K562 (cell line): Measurements from ENCODE around the gene ALDH16A1. TPM values are rescaled to one million over a fixed set of nuclear protein-coding genes. Genes with fewer than 3 reads are reported as not detected.

Source experiments
- ARNT ChIP-seq, 2 experiments: fragments of 450-650 bp; IDR thresholded peaks; 2 replicates each; pipeline ENCODE4 v1.6.1; 2016; ENCODE audit warnings: mild to moderate bottlenecking in 1 of 2
- BCL6 ChIP-seq: fragments of 250-450 bp; sonication (Bioruptor Pico); IDR thresholded peaks from 2 replicates; pipeline ENCODE4 v1.4.0; 2020
- BRD9 ChIP-seq: fragments of 450-650 bp; IDR thresholded peaks from 2 replicates; pipeline ENCODE4 v1.6.1; 2018; ENCODE audit warnings: low read depth; ENCODE audit not compliant: partially characterized antibody
- CBFA2T3 ChIP-seq: fragments of 450-650 bp; IDR thresholded peaks from 2 replicates; pipeline ENCODE4 v1.6.1; 2017
- CCAR2 ChIP-seq: fragments of 200-400 bp; formaldehyde crosslinking; IDR thresholded peaks from 2 replicates; pipeline ENCODE4 v1.6.1; 2017; ENCODE audit warnings: mild to moderate bottlenecking, low read depth, low read length
- CREB3 ChIP-seq: fragments of 450-650 bp; conservative IDR thresholded peaks from 2 replicates; pipeline ENCODE4 v1.6.1; 2016; ENCODE audit warnings: missing genetic modification characterization, low read depth, mild to moderate bottlenecking, missing compliant biosample characterization, moderate library complexity
- EP300 ChIP-seq: IDR thresholded peaks from 2 replicates; pipeline ENCODE4 v1.6.1; 2012; ENCODE audit warnings: low read length, improper control_type of control experiment
- FUS ChIP-seq: fragments of 200-400 bp; formaldehyde crosslinking; optimal IDR thresholded peaks from 2 replicates; pipeline ENCODE3; 2017; ENCODE audit warnings: low read depth, low read length
- HMGN3 ChIP-seq: IDR thresholded peaks from 2 replicates; pipeline ENCODE4 v1.6.1; 2011; ENCODE audit warnings: borderline replicate concordance, low read depth, mild to moderate bottlenecking, mixed read lengths, low read length; ENCODE audit not compliant: insufficient read length; ENCODE audit errors: extremely low read depth
- HNRNPL ChIP-seq: fragments of 200-400 bp; formaldehyde crosslinking; IDR thresholded peaks from 2 replicates; pipeline ENCODE4 v1.6.1; 2017; ENCODE audit warnings: low read depth, mild to moderate bottlenecking, low read length
- KDM5B ChIP-seq: fragments of 200-600 bp; sonication (generic); IDR thresholded peaks from 2 replicates; pipeline ENCODE4 v1.6.1; 2012; ENCODE audit warnings: low read depth, mild to moderate bottlenecking, moderate library complexity, low read length, control low read depth, inconsistent platforms; ENCODE audit not compliant: insufficient replicate concordance
- KLF13 ChIP-seq: fragments of 450-650 bp; IDR thresholded peaks from 2 replicates; pipeline ENCODE4 v1.6.1; 2016; ENCODE audit warnings: missing genetic modification characterization, low read depth, mild to moderate bottlenecking, missing compliant biosample characterization, moderate library complexity, borderline replicate concordance
- MTA1 ChIP-seq: fragments of 450-650 bp; IDR thresholded peaks from 2 replicates; pipeline ENCODE4 v1.6.1; 2017; ENCODE audit warnings: borderline replicate concordance
- NR2C2 ChIP-seq, 2 experiments: fragments of 200-800 bp in 1 of 2; sonication (Bioruptor generic) in 1 of 2; sonication (generic) in 1 of 2; formaldehyde crosslinking in 1 of 2; IDR thresholded peaks; 2 replicates each; pipeline versions ENCODE4 v1.6.1 to v1.8.0; 2016 to 2022; ENCODE audit warnings: mild to moderate bottlenecking in 1 of 2, missing compliant biosample characterization in 1 of 2, missing genetic modification characterization in 1 of 2, missing genetic modification reagents in 1 of 2
- PHB ChIP-seq: fragments of 250-450 bp; sonication (Bioruptor Pico); IDR thresholded peaks from 2 replicates; pipeline ENCODE4 v1.5.0; 2021
- PML ChIP-seq: IDR thresholded peaks from 2 replicates; pipeline ENCODE4 v1.6.1; 2012; ENCODE audit warnings: low read length, inconsistent platforms
- RB1 ChIP-seq: fragments of 450-650 bp; IDR thresholded peaks from 2 replicates; pipeline ENCODE4 v1.6.1; 2017; ENCODE audit warnings: low read depth, mild to moderate bottlenecking
- RBM25 ChIP-seq: fragments of 200-400 bp; formaldehyde crosslinking; IDR thresholded peaks from 2 replicates; pipeline ENCODE4 v1.6.1; 2018; ENCODE audit warnings: low read length, low read depth, moderate library complexity; ENCODE audit not compliant: severe bottlenecking
- SIN3A ChIP-seq, 2 experiments: fragments of 150-350 bp in 1 of 2; IDR thresholded peaks; 2 replicates each; pipeline ENCODE4 v1.6.1; 2011 to 2016; ENCODE audit warnings: borderline replicate concordance in 2 of 2, low read depth in 2 of 2, low read length in 2 of 2, mild to moderate bottlenecking in 2 of 2, moderate library complexity in 2 of 2; ENCODE audit not compliant: control insufficient read depth in 1 of 2
- SMARCE1 ChIP-seq: fragments of 450-650 bp; IDR thresholded peaks from 2 replicates; pipeline ENCODE4 v1.7.1; 2016; ENCODE audit warnings: mild to moderate bottlenecking
- TAF7 ChIP-seq: fragments of 450-650 bp; IDR thresholded peaks from 2 replicates; pipeline ENCODE4 v1.6.1; 2016; ENCODE audit warnings: missing genetic modification characterization, missing compliant biosample characterization
- TAL1 ChIP-seq: fragments of 450-650 bp; IDR thresholded peaks from 2 replicates; pipeline ENCODE4 v1.6.1; 2016; ENCODE audit warnings: mild to moderate bottlenecking
- TFAM ChIP-seq: fragments of 250-450 bp; sonication (Bioruptor Pico); conservative IDR thresholded peaks from 2 replicates; pipeline ENCODE4 v1.5.0; 2021; ENCODE audit warnings: mild to moderate bottlenecking, moderate library complexity
- TRIM24 ChIP-seq, 2 experiments: fragments of 450-650 bp; IDR thresholded peaks; 2 replicates each; pipeline ENCODE4 v1.6.1; 2016
- ZKSCAN8 ChIP-seq: fragments of 200-800 bp; sonication (Bioruptor generic); IDR thresholded peaks from 2 replicates; pipeline ENCODE4 v1.6.1; 2016; ENCODE audit warnings: missing genetic modification characterization, missing compliant biosample characterization
- ZNF3 ChIP-seq: fragments of 250-450 bp; sonication (Bioruptor Pico); IDR thresholded peaks from 2 replicates; pipeline ENCODE4 v1.5.0; 2021; ENCODE audit warnings: mild to moderate bottlenecking, moderate library complexity
- ZNF583 ChIP-seq: fragments of 250-450 bp; sonication (Bioruptor Pico); IDR thresholded peaks from 2 replicates; pipeline ENCODE4 v1.4.0; 2020
- ZSCAN32 ChIP-seq: fragments of 450-650 bp; formaldehyde crosslinking; IDR thresholded peaks from 2 replicates; pipeline ENCODE4 v1.4.0; 2020; ENCODE audit warnings: mild to moderate bottlenecking, moderate library complexity
- ZZZ3 ChIP-seq: fragments of 450-650 bp; IDR thresholded peaks from 2 replicates; pipeline ENCODE4 v1.6.1; 2016; ENCODE audit warnings: antibody characterized with exemption, mild to moderate bottlenecking, moderate library complexity
- polyA plus RNA-seq, 8 experiments: library from polyadenylated mRNA; depleted of rRNA in 4 of 8; stranded (reverse) in 5 of 8; unstranded in 3 of 8; fragments of >200 nt; fragmentation: Nextera tagmentation in 2 of 8; fragmentation: Illumina TruSeq in 1 of 8; extraction: Ambion mirVana in 2 of 8; extraction: Trizol in 1 of 8; gene quantifications; 2 replicates each; pipeline versions ENCODE4 v1.2.1 to v1.2.3, GENCODE V29; 2011 to 2014; ENCODE audit warnings: inconsistent platforms in 1 of 8, missing spikeins in 1 of 8
- total RNA-seq, 7 experiments: library from RNA; depleted of rRNA in 6 of 7; stranded (reverse); fragments of >200 nt in 6 of 7; fragmentation: Illumina TruSeq in 2 of 7; extraction: Trizol in 2 of 7; gene quantifications; 2 replicates each; pipeline versions ENCODE4 v1.2.1 to v1.2.3, GENCODE V29; 2011 to 2021; ENCODE audit warnings: low replicate concordance in 1 of 7
- TF ChIP-seq, protein P1 (sequence below): sonication (generic); formaldehyde crosslinking; IDR thresholded peaks from 2 replicates; pipeline ENCODE4 v1.8.1; 2023; ENCODE audit warnings: mild to moderate bottlenecking, missing genetic modification reagents, moderate library complexity

ALDH16A1 gene
- total and polyA plus RNA-seq, 9 of the 15 experiments (the other 6 are each of a cell fraction or from before 2014, with no cell fraction given): 2.2 to 52.2 (median 7.6) TPM

DNA sequence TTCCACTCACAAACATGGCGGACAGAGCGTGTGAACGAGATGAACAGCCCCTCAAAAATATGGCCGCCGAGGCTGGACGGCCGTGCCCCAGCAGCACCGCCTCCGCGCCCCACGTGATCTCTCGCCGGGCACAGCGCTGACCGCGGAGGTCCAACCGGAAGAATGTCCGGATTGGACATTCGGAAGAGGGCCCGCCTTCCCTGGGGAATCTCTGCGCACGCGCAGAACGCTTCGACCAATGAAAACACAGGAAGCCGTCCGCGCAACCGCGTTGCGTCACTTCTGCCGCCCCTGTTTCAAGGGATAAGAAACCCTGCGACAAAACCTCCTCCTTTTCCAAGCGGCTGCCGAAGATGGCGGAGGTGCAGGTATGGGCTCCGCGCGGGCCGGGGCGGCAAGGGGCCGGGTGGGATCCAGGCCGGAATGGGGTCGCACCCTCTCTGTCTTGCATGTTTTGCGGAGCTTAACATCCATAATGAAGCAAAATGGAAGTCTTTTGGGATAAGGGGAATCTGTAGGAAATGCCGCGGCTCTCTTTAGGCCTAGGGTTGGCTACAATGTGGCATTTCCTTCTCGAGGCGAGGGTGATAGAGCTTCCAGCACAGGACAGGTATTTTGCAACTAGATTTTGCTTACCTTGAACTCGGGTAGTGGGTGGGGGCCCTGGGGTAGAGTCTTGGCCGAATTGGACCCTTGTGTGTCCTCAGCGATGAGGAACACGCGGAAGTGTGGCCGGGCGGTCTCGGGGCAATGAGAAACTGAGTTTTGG lies 34.4 kb downstream of the ALDH16A1 start, which contains the start of gene RPL13A (continued):
- peak; percentile 72 for TF ChIP-seq HMGN3
- TF ChIP-seq, protein P1, sequence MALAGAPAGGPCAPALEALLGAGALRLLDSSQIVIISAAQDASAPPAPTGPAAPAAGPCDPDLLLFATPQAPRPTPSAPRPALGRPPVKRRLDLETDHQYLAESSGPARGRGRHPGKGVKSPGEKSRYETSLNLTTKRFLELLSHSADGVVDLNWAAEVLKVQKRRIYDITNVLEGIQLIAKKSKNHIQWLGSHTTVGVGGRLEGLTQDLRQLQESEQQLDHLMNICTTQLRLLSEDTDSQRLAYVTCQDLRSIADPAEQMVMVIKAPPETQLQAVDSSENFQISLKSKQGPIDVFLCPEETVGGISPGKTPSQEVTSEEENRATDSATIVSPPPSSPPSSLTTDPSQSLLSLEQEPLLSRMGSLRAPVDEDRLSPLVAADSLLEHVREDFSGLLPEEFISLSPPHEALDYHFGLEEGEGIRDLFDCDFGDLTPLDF (CRISPR knock-in tag): peak; percentile 61; the same call in 1 of the 2 replicates
- TF ChIP-seq RB1: peak; percentile 76
- peak; percentile 70; the same call in 1 of the 2 replicates for TF ChIP-seq ZSCAN32 (CRISPR knock-in tag)
- TF ChIP-seq TAL1: no peak
- no peak for TF ChIP-seq ZZZ3
- TF ChIP-seq NR2C2 (CRISPR knock-in tag; IDR thresholded peaks at IDR 0.05): no peak
- peak; percentile 83 for TF ChIP-seq NR2C2 (tag; IDR thresholded peaks at IDR 0.05)
- peak; percentile 99 for TF ChIP-seq KDM5B
- TF ChIP-seq BCL6: no peak
- TF ChIP-seq TAF7: peak; percentile 98
- TF ChIP-seq ZKSCAN8 (CRISPR knock-in tag): no peak
- peak; percentile 75 for TF ChIP-seq KLF13 (tag)
- TF ChIP-seq CCAR2: no peak
- TF ChIP-seq ZNF3 (CRISPR knock-in tag): no peak
- TF ChIP-seq CBFA2T3: 0 out of 2 replicates have a peak, but pooled peaks have one; percentile 2
- no peak for TF ChIP-seq TRIM24 (IDR thresholded peaks at IDR 0.05)
- no peak for TF ChIP-seq ZNF583 (CRISPR knock-in tag)
- TF ChIP-seq HNRNPL: 0 out of 2 replicates have a peak, but pooled peaks have one; percentile 69
- TF ChIP-seq CREB3: 0 out of 2 replicates have a peak, but pooled peaks have one; percentile 38
- TF ChIP-seq SMARCE1: no peak
- peak; percentile 93 for TF ChIP-seq MTA1
- TF ChIP-seq PML: peak; percentile 94
- TF ChIP-seq PHB (CRISPR knock-in tag): no peak
- TF ChIP-seq EP300: peak; percentile 35; the same call in 1 of the 2 replicates
- TF ChIP-seq SIN3A (IDR thresholded peaks at IDR 0.05; ENCODE audit: borderline replicate concordance in 2 of 2, control insufficient read depth in 1 of 2, low read depth in 2 of 2, low read length in 2 of 2): peak; percentile 88 to 92; a peak in 3 of 4 replicates
- TF ChIP-seq ARNT (IDR thresholded peaks at IDR 0.05): no peak
- no peak for TF ChIP-seq FUS
- peak; percentile 2 for TF ChIP-seq RBM25
- TF ChIP-seq TFAM (CRISPR knock-in tag): no peak
- TF ChIP-seq BRD9: peak; percentile 14
